SKM-1 treated with dmso at 0.1 percent for 144 hours (cell line): ENCODE data around the gene HOXA10.

Experiments
- DNase-seq: peaks from one replicate; lab custom pipeline; 2025; ENCODE audit not compliant: unreplicated experiment; lab: John Stamatoyannopoulos, UW

HOXA10 gene

GRCh38 chr7:27203964-27204594, 30.0 kb upstream of the HOXA10 start:
- no peak for DNase-seq

DNA sequence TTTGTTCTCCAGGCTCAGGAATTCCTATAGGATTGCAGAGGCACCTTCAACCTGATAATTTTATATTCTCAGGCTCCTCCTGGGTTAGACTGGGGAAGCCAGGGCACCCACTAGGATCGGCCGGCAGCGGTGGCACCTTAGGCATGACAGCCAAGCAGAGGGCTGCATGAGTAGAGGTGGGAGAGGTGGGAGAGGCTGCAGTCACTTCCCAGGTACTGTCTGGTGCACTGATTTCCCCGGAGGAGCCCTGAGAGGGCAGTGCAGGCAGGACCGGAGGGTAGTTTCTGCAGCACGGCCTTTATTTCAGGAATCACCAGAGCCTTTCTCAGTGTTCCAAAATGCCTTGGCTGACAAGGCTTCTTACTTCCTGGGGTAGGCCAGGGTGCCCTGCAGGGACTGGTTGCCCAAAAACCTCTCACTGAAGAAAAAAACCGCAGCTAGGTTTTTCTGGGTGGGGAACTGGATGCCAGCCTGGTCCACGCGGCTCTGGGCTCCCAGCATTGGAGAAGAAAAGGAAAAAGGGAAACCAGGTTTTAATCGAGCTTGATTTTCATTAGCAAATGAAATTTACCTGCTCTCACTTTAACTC, 29.3 kb upstream of the HOXA10 start:
- DNase-seq: no peak

DNA sequence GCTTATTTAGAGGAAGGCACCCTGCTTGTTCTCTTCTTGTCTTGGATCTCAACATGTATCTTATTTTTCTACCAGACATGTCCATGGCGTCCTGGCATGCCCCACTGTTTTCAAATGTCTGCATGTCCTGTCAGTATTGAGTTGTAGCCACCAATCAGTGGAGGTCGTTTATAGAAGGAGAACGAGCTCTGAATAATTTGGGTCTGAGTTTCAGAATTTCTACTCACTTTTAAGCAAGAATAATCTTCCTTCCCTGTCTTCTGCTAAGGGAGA, 28.7 kb upstream of the HOXA10 start:
- no peak for DNase-seq

DNA sequence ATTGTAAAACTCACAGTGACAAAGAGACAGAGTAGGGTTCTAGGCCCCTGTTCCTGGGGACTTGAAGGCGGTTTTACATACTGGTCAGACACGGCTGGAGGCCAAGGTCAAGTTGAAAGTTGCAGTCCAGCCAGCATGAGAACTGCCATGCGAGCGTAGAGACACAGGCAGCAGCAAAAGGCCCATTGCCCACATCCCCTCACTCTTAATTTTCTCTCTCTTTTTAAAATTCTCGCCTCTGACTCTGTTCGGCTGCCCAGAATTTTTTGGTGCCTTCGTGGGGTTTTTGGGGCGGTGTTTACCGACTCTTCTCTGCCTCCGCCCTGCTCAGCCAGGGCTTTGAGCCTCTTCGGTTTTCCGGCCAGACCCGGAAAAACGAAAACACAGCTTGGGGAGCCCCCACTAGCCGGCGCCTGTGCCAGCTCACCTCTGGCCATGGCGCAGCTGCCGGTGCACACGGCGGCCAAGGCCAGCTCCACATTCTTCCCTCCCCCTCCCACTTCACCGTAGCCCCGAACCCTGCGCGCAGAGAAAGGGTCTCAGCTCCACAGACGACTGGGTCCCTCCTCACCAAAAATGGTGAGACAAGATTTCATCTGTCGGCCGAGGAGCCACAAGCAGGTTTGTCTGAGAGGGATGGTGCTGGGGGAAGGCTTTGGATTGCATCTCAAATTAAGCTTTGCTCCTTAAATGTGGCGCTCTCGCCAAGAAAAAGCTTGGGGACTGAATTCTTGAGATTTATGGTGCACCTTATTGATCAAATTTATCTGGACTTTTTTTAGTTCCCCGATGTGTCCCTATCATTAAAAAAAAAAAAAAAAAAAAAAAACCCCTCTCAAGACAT, 28.1 kb upstream of the HOXA10 start:
- DNase-seq: no peak

DNA sequence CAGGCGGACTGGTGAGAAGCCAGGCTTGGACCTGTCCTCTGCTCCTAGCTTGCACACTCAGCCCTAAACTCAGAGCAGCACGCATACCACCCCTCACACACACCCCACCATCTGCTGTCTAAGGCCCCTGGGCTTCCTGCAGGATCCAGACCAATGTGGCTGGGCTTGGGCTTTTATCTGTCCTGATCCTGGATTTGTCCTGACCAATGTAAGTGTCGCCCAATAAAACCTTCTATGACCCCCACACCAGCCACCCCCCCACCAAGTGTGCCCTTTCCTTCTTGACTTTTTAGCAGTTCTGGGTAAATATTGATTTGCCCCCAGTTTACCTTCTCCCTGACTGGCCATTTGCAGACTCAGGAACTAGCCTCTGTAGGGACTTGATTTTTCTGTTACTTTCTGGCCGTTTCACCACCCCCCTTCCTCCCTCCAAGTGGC, 27.5 kb upstream of the HOXA10 start:
- no peak for DNase-seq

DNA sequence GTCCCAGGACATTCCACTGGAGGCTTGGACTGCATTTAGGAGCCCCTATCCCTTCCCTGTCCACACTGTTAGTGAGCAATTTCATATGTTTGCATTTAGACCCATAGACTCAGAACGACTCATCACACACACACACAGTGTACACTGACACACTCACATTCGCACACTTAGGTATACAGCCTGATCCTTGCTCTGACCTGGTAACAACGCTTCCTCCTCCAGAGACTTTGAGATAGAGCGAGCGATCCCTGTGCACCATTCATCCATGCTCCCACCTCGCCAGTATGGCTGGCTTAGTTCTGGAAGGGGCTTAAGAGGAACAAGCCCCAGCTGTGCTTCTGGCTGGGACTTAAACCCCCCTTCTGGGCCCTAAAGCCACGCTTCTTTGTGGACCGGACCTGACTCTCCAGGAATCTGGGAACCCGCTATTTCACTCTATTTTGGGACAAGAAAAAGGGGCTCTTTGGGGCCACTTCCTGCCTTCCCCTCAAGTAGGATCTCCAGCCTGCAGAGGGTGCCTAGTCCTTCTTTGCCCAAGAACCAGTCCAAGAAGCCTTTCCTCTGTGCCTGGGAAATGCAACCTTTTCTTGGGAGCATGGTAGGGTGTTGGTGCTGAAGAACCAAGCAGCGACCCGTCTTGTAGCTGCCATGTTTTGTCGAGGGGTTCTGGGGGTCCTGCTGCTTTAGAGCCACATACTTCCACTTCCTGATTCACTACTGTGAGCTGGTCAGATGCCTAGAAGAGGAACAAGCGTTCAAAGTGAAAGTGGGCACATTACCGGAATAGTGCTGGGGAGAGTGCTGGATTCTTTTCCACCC, 26.9 kb upstream of the HOXA10 start:
- DNase-seq: no peak

DNA sequence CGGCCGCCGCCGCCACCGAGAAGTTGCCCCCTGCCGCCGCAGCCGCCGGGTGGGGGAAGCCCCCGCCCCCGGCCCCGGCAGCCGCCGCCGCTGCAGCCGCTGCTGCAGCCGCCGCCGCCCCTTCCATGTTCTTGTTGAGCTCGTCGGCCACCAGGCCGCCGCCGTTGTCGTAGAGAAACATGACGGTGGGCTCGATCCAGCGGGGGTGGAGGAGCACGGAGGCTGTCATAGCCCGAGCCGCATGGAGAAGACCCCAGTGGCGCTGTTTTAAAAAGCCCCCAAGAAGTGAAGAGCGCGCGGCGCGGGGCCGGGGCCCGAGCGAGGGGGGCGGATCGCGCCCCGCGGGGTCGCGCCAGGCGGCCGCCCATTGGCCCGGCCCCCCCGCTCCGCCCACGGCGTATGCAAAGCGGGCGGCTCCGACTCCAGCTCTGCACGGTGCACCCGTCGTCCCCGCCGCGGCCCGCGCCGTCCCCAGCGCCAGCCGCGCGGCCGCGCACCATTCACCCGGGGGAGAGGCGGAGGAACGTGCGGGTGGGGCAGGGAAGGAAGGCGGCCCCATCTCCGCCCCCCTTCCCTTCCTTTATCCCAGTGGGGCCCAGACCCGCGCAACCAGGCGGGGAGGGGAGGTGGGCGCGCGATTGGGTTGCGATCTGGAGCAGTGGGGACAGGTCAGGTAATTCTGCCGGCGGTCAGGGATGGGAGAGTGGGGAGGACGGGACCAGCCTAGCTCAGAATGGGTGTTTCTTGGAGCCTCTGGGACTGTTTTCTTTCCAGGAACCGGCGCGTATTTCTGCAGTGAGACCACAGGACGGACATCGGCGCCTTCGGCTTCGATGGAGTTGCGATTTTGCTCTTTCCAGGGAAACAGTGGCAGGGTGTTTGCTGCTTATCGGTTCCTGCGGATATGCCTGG, 26.0 kb upstream of the HOXA10 start, which contains the start of gene HOXA13:
Gene HOXA13, minus strand, starts transcription at position 243 of the 912 bp plus-strand sequence. Its CDS starts 14 bp downstream, at position 229.
- DNase-seq: no peak

GRCh38 chr7:27198871-27199801, 25.0 kb upstream of the HOXA10 start:
- no peak for DNase-seq

GRCh38 chr7:27198138-27198841, 24.2 kb upstream of the HOXA10 start:
- DNase-seq: no peak

- DNase-seq: no peak
Observed at GRCh38 chr7:27197137-27198042, 23.3 kb upstream of the HOXA10 start.

- DNase-seq: peak; percentile 66
Observed at GRCh38 chr7:27196287-27196767, 22.2 kb upstream of the HOXA10 start.

GRCh38 chr7:27194686-27195379, 20.7 kb upstream of the HOXA10 start:
- DNase-seq: no peak

GRCh38 chr7:27194002-27194352, 19.9 kb upstream of the HOXA10 start:
- no peak for DNase-seq

DNA sequence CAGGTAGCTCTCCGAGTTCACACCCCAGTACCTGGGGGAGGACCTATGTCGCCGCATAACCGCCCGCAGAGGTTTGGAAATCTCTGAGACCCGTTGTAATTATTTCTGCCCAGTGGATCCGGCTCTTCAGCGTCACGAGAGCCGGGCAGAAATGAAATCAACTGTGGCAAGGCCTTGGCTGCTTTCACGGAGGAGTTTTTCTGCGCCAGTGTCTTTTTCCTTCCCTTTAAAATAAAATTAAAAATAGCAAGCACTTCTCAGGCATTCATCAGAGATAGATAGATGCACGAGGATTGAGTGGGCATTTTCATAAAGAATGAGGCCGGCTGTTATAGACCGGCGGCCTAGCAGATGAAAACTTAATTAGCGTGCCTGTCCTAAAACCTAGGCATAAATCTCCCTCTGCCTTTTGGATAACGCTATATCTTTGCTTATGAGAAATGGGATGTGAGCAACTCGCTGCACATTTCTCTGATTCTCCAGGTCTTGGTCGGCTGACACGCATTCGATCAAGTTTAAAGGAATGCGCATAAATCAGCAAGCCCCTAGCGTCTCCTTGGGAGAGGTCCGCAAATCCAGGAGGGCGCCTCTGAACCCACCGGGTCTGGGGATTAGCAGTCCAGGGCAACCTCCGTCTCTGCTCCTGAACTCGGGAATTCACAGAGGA, 19.3 kb upstream of the HOXA10 start:
- no peak for DNase-seq

DNA sequence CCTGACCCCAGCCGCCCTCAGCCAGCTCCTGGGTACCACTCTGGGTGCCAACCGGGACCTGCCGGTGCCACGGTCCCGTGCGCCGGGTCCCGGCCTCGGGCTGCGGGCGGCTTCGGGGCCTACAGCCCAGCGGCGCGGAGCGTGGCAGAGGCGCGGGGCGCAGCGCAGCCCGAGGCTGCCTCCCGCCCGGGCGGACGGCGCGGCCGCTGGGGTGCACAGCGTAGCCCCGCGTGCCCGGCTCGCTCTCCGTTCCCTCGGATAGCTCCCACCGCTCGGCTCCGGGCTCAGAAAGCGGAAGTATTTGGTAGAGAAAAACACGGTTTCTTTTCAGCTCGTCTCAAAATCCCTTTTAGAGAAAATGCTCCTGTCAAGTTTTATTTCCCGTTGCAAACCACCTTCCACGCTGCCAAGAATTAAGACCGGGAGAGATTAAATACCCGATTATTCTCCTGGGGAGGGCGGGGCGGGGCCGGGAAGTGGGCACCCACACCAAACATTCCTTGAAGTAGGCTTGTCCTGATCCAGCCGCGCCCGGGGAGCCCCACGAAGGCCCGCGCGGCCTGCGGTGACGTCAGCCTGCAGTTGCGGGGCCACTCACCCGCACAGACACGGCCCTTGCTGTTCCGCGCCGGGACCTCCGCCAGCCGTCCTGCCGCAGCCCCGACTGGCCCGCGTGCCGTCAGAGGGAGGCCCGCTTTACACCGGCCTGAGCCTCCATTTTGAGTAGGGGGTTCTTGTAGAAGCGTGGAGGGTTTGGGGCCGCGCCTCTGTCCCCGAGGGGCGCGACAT, 18.6 kb upstream of the HOXA10 start:
- no peak for DNase-seq
